Measurements from ENCODE around the gene GOLM1. TPM values are rescaled to one million over a fixed set of nuclear protein-coding genes. Genes with fewer than 3 reads are reported as not detected.

Gene GOLM1
- total RNA-seq, 3 donors from 2014 or later (not counting 1 experiment from before 2014, with no cell fraction given): 12.9 to 24.4 (median 20.2) TPM

DNA sequence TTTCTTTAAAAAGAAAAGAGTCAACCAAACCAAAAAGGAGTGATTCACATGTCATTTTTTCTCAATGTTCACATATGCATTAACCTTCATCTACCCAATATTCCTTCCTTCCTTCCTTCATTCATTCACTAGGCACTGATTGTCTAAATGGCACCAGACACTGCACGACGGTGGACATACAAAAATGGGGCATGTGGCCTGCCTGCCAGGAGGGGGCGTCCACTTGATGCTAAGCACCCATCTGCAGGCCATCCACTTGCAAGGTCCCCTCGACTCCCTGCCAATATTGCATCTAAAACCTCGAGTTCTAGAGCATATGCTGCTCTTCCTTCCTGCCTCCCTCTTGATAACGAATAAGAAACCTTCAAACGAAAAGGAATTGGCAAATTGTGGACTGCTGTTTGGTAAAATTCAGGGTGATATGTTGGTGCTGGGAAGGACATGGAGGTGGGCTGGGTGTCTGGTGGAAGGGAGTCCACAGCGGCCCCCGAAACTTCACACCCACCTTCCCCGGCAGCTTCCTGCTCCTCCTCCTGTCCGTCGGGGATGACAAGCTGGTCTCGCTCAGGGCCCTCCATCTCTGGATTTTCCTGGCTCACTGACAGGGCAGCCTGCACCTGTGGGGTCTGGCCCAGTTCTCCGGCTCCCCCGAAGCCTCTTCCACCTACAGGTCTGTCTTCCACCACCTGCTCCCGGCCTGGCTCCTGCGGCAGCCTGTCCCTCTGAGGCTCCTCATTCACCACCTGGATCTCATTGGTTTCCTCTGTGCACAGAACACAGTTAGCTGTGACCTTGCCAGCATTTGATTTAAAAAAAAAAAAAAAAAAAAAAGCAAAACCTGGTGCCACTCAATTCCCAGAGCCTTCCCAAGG is 64.3 kb downstream of the GOLM1 start:
- no peaks in the 10 kb centered on the region for H3K36me3 ChIP-seq (ENCODE audit: control insufficient read depth, insufficient read depth, low read length)
- Mint-ChIP-seq H3K4me1 (no peaks in the 10 kb centered on the region), H3K27ac (no peak overlapping the region), H3K9me3 (no peaks in the 10 kb centered on the region), H3K36me3 (no peaks in the 10 kb centered on the region), H3K4me3 (no peak overlapping the region), H3K27me3 (ENCODE audit: low read depth in 2 of 2) (no peaks in the 10 kb centered on the region)
- H3K27me3 ChIP-seq (ENCODE audit: control insufficient read depth, insufficient read depth, low read length): no peaks in the 10 kb centered on the region
- peak in 1 of 3 donors; percentile 41 for ATAC-seq
- H3K4me3 ChIP-seq (ENCODE audit: low read length): no peak overlapping the region
- H3K9me3 ChIP-seq (ENCODE audit: control insufficient read depth, insufficient read depth, low read length): no peaks in the 10 kb centered on the region
- no peak overlapping the region for H3K27ac ChIP-seq (ENCODE audit: low read length)
- DNase-seq: peak in 1 of 2 donors; percentile 7
- TF ChIP-seq, protein P1, sequence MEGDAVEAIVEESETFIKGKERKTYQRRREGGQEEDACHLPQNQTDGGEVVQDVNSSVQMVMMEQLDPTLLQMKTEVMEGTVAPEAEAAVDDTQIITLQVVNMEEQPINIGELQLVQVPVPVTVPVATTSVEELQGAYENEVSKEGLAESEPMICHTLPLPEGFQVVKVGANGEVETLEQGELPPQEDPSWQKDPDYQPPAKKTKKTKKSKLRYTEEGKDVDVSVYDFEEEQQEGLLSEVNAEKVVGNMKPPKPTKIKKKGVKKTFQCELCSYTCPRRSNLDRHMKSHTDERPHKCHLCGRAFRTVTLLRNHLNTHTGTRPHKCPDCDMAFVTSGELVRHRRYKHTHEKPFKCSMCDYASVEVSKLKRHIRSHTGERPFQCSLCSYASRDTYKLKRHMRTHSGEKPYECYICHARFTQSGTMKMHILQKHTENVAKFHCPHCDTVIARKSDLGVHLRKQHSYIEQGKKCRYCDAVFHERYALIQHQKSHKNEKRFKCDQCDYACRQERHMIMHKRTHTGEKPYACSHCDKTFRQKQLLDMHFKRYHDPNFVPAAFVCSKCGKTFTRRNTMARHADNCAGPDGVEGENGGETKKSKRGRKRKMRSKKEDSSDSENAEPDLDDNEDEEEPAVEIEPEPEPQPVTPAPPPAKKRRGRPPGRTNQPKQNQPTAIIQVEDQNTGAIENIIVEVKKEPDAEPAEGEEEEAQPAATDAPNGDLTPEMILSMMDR (IDR thresholded peaks at IDR 0.05): peak; percentile 17
- WGBS (ENCODE audit: insufficient coverage): 86% methylated on average over 17 of the region's 17 CpGs
- no peaks in the 10 kb centered on the region for H3K4me1 ChIP-seq (ENCODE audit: control insufficient read depth, insufficient read depth, low read length)
- intact Hi-C loops (cut with micrococcal nuclease): no loop called here

DNA sequence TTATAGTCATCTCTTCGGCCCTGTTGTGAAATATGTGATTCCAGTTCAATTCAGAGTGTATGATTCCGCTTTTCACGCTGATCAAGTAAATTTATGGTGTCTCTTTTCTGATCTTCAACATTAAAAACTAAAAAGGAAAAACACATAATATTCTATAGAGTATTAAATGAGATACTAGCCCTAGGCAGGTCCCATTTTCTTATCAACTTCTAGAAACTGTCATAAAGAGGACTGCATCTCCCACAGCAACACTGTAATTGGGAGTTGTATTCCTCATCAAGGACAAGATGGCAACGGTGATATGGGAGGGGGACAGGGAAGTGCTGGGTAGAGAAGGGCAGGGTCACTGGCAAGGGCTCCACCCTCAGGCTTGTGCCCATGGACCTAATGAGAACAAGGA is 71.6 kb downstream of the GOLM1 start:
- intact Hi-C loops (cut with micrococcal nuclease): no loop called here
- no peaks in the 10 kb centered on the region for H3K27me3 Mint-ChIP-seq (ENCODE audit: low read depth in 2 of 2)
- DNase-seq (no peak), ATAC-seq (no peak)
- TF ChIP-seq, protein P1 (IDR thresholded peaks at IDR 0.05): no peak
- peaks cover 2 to 3% of the 10 kb centered on the region in 2 donors for H3K4me1 Mint-ChIP-seq
- WGBS (ENCODE audit: insufficient coverage): 100% methylated on average over 3 of the region's 4 CpGs
- H3K4me3 Mint-ChIP-seq: no peak overlapping the region
- H3K4me3 ChIP-seq (ENCODE audit: low read length): no peak overlapping the region
- no peak overlapping the region for H3K27ac ChIP-seq (ENCODE audit: low read length)
- H3K4me1 ChIP-seq (ENCODE audit: control insufficient read depth, insufficient read depth, low read length): no peaks in the 10 kb centered on the region
- no peaks in the 10 kb centered on the region for H3K27me3 ChIP-seq (ENCODE audit: control insufficient read depth, insufficient read depth, low read length)
- peaks cover 15% of the 10 kb centered on the region for H3K36me3 ChIP-seq (ENCODE audit: control insufficient read depth, insufficient read depth, low read length)
- H3K9me3 Mint-ChIP-seq: no peaks in the 10 kb centered on the region
- H3K27ac Mint-ChIP-seq: peak overlapping the region in 1 of 2 donors; percentile 66
- H3K9me3 ChIP-seq (ENCODE audit: control insufficient read depth, insufficient read depth, low read length): no peaks in the 10 kb centered on the region
- no peaks in the 10 kb centered on the region for H3K36me3 Mint-ChIP-seq

GRCh38 chr9:86022687-86023266 is 76.6 kb downstream of the GOLM1 start:
- TF ChIP-seq, protein P1 (IDR thresholded peaks at IDR 0.05): no peak
- Mint-ChIP-seq H3K27ac (peak overlapping the region; percentile 1 to 83), H3K4me1 (peaks cover 6 to 17% of the 10 kb centered on the region in 2 donors), H3K9me3 (no peaks in the 10 kb centered on the region), H3K36me3 (peaks cover 24% of the 10 kb centered on the region), H3K4me3 (no peak overlapping the region), H3K27me3 (ENCODE audit: low read depth in 2 of 2) (no peaks in the 10 kb centered on the region)
- ATAC-seq (peak in 1 of 3 donors; percentile 59), DNase-seq (peak in 1 of 2 donors; percentile 25)
- Histone ChIP-seq H3K27me3 (ENCODE audit: control insufficient read depth, insufficient read depth, low read length) (no peaks in the 10 kb centered on the region), H3K9me3 (ENCODE audit: control insufficient read depth, insufficient read depth, low read length) (no peaks in the 10 kb centered on the region), H3K4me3 (ENCODE audit: low read length) (no peak overlapping the region), H3K27ac (ENCODE audit: low read length) (no peak overlapping the region), H3K36me3 (ENCODE audit: control insufficient read depth, insufficient read depth, low read length) (peaks cover 33% of the 10 kb centered on the region), H3K4me1 (ENCODE audit: control insufficient read depth, insufficient read depth, low read length) (no peaks in the 10 kb centered on the region)
- 75% methylated on average over 1 of the region's 3 CpGs for WGBS (ENCODE audit: insufficient coverage)
- intact Hi-C loops (cut with micrococcal nuclease): no loop called here
